ENCODE data around the gene MKNK2.

- no peak for TF ChIP-seq EZH2 (IDR thresholded peaks at IDR 0.05; ENCODE audit: low read length, unreplicated experiment)
- TF ChIP-seq CTCF (conservative IDR thresholded peaks at IDR 0.05; ENCODE audit: low read depth, low read length), result no peak
- TF ChIP-seq EZH2phosphoT487 (IDR thresholded peaks at IDR 0.05; ENCODE audit: borderline replicate concordance, low read length), result no peak
These were observed 1.9 kb downstream of the MKNK2 start for GRCh38 chr19:2048959-2049740.
